K562 (cell line): ENCODE measurements around the gene CARD10. TPM values are rescaled to one million over a fixed set of nuclear protein-coding genes. Genes with fewer than 3 reads are reported as not detected.

ENCODE experiments used
- ETS1 ChIP-seq: conservative IDR thresholded peaks from 2 replicates; pipeline ENCODE4 v1.6.1; 2011; ENCODE audit warnings: low read depth, mild to moderate bottlenecking, low read length; ENCODE audit not compliant: control insufficient read depth
- KHSRP ChIP-seq: fragments of 450-650 bp; IDR thresholded peaks from 2 replicates; pipeline ENCODE4 v1.6.1; 2017
- MAZ ChIP-seq, 2 experiments: fragments of 450-650 bp in 1 of 2; sonication (generic) in 1 of 2; formaldehyde crosslinking; IDR thresholded peaks in 1 of 2; conservative IDR thresholded peaks in 1 of 2; 2 replicates each; pipeline versions ENCODE4 v1.4.0 to v1.5.0; 2020; ENCODE audit warnings: mild to moderate bottlenecking in 1 of 2, missing genetic modification reagents in 1 of 2
- MXI1 ChIP-seq: IDR thresholded peaks from 2 replicates; pipeline ENCODE4 v1.6.1; 2011; ENCODE audit warnings: low read depth, mild to moderate bottlenecking, improper control_type of control experiment, low read length
- RUNX1 ChIP-seq: sonication (generic); IDR thresholded peaks from 2 replicates; pipeline ENCODE4 v1.6.1; 2016; ENCODE audit warnings: antibody characterized with exemption, low read depth
- ZNF12 ChIP-seq: sonication (generic); formaldehyde crosslinking; IDR thresholded peaks from 2 replicates; pipeline ENCODE4 v1.4.0; 2020; ENCODE audit warnings: mild to moderate bottlenecking, missing genetic modification reagents
- ZNF639 ChIP-seq, 2 experiments: fragments of 200-800 bp in 1 of 2; sonication (Bioruptor generic) in 1 of 2; sonication (generic) in 1 of 2; formaldehyde crosslinking in 1 of 2; IDR thresholded peaks in 1 of 2; conservative IDR thresholded peaks in 1 of 2; 2 replicates each; pipeline versions ENCODE4 v1.5.0 to v1.6.1; 2016 to 2020; ENCODE audit warnings: missing compliant biosample characterization in 1 of 2, missing genetic modification characterization in 1 of 2, missing genetic modification reagents in 1 of 2
- polyA plus RNA-seq, 8 experiments: library from polyadenylated mRNA; depleted of rRNA in 4 of 8; stranded (reverse) in 5 of 8; unstranded in 3 of 8; fragments of >200 nt; fragmentation: Nextera tagmentation in 2 of 8; fragmentation: Illumina TruSeq in 1 of 8; extraction: Ambion mirVana in 2 of 8; extraction: Trizol in 1 of 8; gene quantifications; 2 replicates each; pipeline versions ENCODE4 v1.2.1 to v1.2.3, GENCODE V29; 2011 to 2014; ENCODE audit warnings: inconsistent platforms in 1 of 8, missing spikeins in 1 of 8
- total RNA-seq, 7 experiments: library from RNA; depleted of rRNA in 6 of 7; stranded (reverse); fragments of >200 nt in 6 of 7; fragmentation: Illumina TruSeq in 2 of 7; extraction: Trizol in 2 of 7; gene quantifications; 2 replicates each; pipeline versions ENCODE4 v1.2.1 to v1.2.3, GENCODE V29; 2011 to 2021; ENCODE audit warnings: low replicate concordance in 1 of 7
- TF ChIP-seq, protein P1 (sequence below): sonication (generic); formaldehyde crosslinking; IDR thresholded peaks from 2 replicates; pipeline ENCODE4 v1.8.1; 2023; ENCODE audit warnings: mild to moderate bottlenecking, missing genetic modification reagents
- TF ChIP-seq, protein P2 (sequence below): fragments of 200-800 bp; sonication (Bioruptor generic); IDR thresholded peaks from 2 replicates; pipeline ENCODE4 v1.6.1; 2017; ENCODE audit warnings: missing genetic modification characterization, missing compliant biosample characterization
- TF ChIP-seq, protein P3 (sequence below), 2 experiments: fragments of 450-650 bp; IDR thresholded peaks; 2 replicates each; pipeline ENCODE4 v1.6.1; 2016; ENCODE audit warnings: mild to moderate bottlenecking in 2 of 2, borderline replicate concordance in 1 of 2, low read depth in 1 of 2, moderate library complexity in 1 of 2

The CARD10 gene
- total and polyA plus RNA-seq, 9 of the 15 experiments (the other 6 are each of a cell fraction or from before 2014, with no cell fraction given) = 0.13 to 5.8 (median 1.6) TPM

GRCh38 chr22:37552524-37553163 is 33.4 kb upstream of the CARD10 start (continued):
- TF ChIP-seq, protein P1, sequence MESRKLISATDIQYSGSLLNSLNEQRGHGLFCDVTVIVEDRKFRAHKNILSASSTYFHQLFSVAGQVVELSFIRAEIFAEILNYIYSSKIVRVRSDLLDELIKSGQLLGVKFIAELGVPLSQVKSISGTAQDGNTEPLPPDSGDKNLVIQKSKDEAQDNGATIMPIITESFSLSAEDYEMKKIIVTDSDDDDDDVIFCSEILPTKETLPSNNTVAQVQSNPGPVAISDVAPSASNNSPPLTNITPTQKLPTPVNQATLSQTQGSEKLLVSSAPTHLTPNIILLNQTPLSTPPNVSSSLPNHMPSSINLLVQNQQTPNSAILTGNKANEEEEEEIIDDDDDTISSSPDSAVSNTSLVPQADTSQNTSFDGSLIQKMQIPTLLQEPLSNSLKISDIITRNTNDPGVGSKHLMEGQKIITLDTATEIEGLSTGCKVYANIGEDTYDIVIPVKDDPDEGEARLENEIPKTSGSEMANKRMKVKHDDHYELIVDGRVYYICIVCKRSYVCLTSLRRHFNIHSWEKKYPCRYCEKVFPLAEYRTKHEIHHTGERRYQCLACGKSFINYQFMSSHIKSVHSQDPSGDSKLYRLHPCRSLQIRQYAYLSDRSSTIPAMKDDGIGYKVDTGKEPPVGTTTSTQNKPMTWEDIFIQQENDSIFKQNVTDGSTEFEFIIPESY (CRISPR knock-in tag) = 0 out of 2 replicates have a peak, but pooled peaks have one; percentile 17
- TF ChIP-seq RUNX1 = peak; percentile 88
- TF ChIP-seq KHSRP = peak; percentile 63
- peak; percentile 78 for TF ChIP-seq ETS1
- peak; percentile 87; the same call in 1 of the 2 replicates for TF ChIP-seq ZNF12 (CRISPR knock-in tag)
- TF ChIP-seq MXI1 = 0 out of 2 replicates have a peak, but pooled peaks have one; percentile 26
- TF ChIP-seq ZNF639 (CRISPR knock-in tag; conservative IDR thresholded peaks at IDR 0.05 in 1 of 2, IDR thresholded peaks at IDR 0.05 in 1 of 2) = peak in 1 of 2 experiments; percentile 76; a peak in 2 of 4 replicates
- peak; percentile 41 to 76 for TF ChIP-seq MAZ (CRISPR knock-in tag; conservative IDR thresholded peaks at IDR 0.05 in 1 of 2, IDR thresholded peaks at IDR 0.05 in 1 of 2)
- TF ChIP-seq, protein P2, sequence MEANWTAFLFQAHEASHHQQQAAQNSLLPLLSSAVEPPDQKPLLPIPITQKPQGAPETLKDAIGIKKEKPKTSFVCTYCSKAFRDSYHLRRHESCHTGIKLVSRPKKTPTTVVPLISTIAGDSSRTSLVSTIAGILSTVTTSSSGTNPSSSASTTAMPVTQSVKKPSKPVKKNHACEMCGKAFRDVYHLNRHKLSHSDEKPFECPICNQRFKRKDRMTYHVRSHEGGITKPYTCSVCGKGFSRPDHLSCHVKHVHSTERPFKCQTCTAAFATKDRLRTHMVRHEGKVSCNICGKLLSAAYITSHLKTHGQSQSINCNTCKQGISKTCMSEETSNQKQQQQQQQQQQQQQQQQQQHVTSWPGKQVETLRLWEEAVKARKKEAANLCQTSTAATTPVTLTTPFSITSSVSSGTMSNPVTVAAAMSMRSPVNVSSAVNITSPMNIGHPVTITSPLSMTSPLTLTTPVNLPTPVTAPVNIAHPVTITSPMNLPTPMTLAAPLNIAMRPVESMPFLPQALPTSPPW (CRISPR knock-in tag) = peak; percentile 69
- TF ChIP-seq, protein P3, sequence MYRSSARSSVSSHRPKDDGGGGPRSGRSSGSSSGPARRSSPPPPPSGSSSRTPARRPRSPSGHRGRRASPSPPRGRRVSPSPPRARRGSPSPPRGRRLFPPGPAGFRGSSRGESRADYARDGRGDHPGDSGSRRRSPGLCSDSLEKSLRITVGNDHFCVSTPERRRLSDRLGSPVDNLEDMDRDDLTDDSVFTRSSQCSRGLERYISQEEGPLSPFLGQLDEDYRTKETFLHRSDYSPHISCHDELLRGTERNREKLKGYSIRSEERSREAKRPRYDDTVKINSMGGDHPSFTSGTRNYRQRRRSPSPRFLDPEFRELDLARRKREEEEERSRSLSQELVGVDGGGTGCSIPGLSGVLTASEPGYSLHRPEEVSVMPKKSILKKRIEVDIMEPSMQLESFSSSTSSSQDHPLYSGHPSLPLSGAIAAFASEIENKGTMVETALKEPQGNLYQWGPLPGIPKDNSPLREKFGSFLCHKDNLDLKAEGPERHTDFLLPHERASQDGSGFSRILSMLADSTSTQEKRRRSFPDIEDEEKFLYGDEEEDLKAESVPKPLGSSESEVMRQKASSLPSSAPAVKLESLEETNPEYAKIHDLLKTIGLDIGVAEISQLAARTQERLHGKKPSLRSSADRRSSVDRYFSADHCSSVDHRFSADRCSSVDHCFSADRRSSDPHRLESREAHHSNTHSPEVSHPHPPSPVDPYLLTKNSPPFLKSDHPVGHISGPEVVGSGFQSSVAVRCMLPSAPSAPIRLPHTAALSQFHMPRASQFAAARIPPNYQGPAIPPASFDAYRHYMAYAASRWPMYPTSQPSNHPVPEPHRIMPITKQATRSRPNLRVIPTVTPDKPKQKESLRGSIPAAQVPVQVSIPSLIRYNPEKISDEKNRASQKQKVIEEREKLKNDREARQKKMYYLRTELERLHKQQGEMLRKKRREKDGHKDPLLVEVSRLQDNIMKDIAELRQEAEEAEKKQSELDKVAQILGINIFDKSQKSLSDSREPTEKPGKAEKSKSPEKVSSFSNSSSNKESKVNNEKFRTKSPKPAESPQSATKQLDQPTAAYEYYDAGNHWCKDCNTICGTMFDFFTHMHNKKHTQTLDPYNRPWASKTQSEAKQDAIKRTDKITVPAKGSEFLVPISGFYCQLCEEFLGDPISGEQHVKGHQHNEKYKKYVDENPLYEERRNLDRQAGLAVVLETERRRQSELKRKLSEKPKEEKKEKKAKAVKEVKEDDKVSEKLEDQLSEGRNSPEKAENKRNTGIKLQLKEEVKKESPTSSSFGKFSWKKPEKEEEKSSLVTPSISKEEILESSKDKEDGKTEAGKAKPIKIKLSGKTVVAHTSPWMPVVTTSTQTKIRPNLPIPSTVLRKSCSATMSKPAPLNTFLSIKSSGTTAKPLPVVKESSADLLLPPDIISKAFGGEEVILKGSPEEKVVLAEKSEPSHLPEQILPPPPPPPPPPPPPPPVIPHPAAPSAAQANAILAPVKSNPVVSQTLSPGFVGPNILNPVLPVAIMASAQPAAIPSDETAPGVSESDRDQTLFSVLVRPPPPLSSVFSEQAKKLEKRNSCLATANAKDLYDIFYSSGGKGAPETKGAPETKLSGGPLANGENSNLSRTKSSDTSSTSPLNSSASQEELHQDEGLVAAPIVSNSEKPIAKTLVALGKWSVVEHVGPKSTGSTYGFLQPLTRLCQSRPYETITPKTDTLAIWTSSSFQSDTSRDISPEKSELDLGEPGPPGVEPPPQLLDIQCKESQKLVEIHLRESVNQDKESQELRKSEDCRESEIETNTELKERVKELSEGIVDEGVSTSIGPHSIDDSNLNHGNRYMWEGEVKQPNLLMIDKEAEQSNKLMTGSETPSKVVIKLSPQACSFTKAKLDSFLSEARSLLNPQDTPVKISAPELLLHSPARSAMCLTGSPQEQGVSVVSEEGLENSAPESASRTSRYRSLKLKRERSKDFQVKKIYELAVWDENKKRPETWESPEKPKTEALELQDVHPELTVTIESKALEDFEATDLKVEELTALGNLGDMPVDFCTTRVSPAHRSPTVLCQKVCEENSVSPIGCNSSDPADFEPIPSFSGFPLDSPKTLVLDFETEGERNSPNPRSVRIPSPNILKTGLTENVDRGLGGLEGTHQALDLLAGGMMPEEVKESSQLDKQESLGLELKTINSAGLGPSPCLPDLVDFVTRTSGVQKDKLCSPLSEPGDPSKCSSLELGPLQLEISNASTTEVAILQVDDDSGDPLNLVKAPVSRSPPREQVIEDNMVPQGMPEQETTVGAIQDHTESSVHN (IDR thresholded peaks at IDR 0.05; ENCODE audit: borderline replicate concordance in 1 of 2, low read depth in 1 of 2) = no peak
